NCI-H1417 treated with DMSO at 0.1 percent for 48 hours (cell line): Measurements from ENCODE around the gene RBMS2.

ENCODE experiments used
- DNase-seq: peaks from one replicate; lab custom pipeline; 2025; lab: John Stamatoyannopoulos, UW

The RBMS2 gene

GRCh38 chr12:56581418-56582145 lies 60.0 kb downstream of the RBMS2 start:
- DNase-seq: no peak

DNA sequence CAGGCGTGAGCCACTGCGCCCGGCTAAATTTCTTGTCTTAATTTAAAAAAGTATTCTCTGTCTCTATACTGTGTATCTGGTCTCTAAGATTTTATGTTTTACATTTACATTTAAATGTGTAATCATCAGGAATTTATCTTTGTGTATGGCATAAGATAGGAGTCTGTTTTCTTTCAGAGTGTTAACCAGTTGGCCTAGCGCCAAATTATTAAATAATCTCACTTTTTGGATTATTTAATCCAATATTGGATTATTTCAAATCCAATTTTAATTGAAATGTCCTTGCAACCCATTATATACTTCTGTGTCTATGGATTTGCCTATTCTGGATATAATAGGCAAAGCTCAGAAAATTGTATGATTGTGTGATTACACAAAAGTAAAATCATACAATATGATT lies 63.5 kb downstream of the RBMS2 start:
- no peak for DNase-seq

GRCh38 chr12:56589783-56590182 lies 68.2 kb downstream of the RBMS2 start:
- DNase-seq: no peak

DNA sequence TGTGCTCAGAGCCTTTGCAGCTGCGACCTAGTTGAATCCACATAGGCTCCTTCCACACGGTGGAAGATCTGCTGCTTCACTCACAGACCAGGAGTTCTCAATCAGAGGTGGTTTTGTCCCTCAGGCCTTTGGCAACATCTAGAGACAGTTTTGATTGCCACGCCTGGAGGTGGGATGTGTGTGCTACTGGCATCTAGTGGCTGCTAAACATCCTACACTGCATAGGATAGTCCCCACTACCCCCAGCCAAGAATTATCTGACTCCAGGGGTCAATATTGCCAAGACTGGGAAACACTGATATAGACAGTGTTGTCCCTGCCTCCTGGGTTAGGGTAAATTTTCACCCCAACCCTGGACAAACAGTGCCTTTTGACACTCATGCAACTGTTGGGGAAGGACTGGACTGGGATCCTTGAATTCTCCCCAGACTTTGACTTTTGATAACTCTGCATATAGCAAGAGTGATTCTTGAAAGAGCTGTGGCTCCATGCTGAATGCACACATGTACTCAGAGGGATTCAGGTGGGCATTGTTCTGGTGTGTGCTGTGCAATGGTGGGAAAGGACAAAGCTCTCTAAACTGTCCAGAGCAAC lies 68.7 kb downstream of the RBMS2 start:
- DNase-seq: no peak

DNA sequence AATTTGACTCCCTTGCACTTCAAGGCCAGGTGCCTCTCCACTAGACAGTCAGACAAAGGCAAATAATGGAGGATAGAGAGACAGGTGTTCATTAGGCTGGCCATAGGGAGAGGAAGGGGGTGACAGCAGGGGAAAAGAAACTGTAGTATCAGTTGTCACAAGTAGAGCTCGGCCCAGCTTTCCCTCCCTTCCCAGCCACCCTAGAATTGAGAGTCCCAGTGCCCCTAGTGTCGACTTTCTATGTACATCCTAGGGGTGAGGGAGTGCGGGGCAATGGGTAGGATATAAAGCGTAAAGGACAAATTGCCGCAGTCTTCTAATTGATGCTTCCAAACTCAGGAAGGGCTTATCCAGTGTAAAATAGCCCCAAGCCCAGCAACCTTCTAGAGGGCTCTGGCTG lies 69.5 kb downstream of the RBMS2 start:
- peak; percentile 46 for DNase-seq

- no peak for DNase-seq
Observed at GRCh38 chr12:56591961-56592360, 70.3 kb downstream of the RBMS2 start.

DNA sequence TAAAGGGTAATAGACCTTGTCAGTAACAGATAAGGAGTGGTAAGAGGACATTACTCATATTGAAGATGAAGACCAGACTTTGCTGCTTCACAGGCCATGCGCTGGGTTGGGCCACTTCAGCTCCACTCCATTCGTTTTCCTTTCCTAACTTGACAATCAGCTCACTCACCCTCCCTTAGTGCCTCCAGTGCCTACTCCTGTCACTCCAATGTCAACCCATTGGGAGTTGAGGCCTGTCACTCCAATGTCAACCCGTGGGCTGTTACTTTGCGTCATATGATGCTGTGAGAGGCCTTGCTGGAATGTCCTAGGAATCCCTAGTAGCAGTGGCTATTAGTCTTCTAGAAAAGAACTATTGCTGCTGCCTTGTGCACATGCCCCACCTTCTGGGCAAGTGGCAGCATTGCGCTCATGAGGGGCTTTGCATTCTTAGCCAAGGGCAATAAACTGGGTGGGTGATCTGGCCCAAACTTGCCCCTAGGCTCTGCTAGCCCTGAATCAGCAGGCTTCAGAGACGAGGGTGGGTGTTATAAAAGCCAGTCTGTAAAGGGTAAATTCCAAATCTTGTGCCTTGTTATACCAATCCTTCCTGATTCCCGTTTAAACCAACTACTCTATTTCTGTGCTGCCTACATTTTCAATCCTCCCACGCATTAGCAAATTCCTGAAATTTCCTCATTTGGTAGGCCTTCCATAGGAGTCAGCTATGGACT lies 72.4 kb downstream of the RBMS2 start:
- peak; percentile 6 for DNase-seq

GRCh38 chr12:56596815-56597214 lies 75.2 kb downstream of the RBMS2 start:
- DNase-seq: no peak

DNA sequence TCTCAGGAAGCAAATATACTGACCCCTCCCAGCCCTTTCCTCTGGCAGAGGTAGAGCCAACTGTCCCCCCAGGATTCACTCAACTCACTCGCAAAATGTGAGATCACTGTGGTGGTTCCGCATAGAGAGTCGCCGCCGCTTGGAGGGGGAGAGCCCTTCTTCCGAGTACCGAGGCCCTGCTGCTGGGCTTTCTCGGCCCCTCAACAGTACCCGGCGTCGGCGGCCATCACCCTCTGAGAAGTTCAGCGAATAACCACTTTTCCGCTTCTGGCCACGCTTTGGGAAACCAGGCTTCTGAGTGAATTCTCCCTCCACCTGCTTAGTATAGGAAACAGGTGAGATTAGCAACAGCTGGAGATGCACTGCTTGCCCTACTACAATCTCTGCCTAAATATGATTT lies 77.4 kb downstream of the RBMS2 start:
- DNase-seq: no peak

GRCh38 chr12:56599797-56600196 lies 78.2 kb downstream of the RBMS2 start:
- DNase-seq: no peak

DNA sequence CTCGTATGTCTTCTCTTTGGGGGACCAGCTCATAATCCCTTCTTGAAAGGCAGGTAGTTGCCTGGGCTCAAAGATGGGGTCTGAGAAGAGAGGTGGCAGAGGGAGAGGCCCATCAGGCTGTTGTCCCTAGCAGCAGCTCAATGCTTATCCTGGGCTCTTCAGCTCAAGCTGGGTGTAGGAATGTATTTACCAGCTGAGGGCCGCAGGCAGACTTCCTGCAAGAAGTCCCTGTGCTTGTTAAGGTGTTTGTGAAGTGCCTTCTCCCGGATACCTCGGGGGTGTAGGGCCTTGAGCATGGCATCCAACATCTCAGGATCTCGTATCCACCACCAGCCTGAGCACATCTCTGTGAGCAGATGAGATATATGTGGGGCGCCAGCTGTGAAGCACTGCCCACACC lies 79.1 kb downstream of the RBMS2 start:
- DNase-seq: no peak

GRCh38 chr12:56601503-56601902 lies 79.9 kb downstream of the RBMS2 start:
- no peak for DNase-seq

DNA sequence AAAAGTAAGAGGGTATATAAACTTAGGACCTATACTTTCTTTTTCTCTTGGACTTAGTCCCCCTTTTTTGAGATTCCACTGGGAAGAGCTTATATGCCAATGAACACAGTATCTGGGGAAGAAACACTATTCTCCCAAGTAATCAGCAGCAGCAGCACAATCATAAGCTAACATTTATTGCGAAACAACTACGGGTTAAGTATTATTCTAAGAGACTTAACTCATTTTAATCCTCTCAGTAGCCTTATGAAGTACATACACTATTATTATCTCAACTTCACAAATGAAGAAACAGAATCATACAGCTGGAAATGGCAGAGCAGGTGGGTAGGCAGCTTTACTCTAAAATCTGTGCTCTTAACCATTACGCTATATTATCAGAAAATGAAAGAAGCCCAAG lies 80.6 kb downstream of the RBMS2 start:
- DNase-seq: no peak

DNA sequence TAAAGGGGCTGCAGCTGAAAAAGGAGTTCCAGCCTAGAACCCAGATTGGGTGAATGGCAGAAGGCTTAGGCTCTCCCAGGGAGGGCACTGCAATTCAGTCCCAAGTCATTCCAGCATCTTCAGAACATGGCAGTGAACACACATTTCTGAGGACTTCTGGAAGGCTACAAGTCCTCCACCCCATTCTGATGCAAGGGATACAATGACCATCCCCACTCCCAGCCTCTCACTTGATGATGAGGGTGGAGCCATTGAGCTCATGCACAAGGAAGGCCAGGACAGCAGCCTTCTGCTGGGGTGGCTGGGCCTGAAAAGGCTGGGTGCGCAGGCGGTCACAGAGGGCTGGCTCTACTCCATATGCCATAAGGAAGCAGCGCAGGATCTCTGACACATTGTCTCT lies 82.7 kb downstream of the RBMS2 start:
- no peak for DNase-seq

DNA sequence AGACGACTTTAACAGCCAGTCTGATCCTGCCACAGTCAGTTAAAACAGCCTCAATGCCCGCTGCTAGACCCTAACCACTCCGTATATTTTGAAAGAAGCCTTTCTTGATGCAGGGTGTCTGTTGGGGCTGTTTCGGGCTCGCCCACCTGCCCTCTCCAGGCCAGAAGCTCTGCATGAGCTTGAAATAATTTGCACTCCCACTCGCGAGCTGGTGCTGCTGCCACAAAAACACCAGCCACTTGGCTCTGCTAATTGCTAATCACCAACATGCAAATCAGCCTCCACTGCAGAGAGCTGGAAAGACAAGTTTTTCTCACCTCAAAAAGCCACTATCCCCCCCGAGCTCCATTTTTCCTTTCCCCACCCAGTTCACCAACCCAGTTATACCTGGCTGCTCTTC lies 93.0 kb downstream of the RBMS2 start:
- DNase-seq: no peak

DNA sequence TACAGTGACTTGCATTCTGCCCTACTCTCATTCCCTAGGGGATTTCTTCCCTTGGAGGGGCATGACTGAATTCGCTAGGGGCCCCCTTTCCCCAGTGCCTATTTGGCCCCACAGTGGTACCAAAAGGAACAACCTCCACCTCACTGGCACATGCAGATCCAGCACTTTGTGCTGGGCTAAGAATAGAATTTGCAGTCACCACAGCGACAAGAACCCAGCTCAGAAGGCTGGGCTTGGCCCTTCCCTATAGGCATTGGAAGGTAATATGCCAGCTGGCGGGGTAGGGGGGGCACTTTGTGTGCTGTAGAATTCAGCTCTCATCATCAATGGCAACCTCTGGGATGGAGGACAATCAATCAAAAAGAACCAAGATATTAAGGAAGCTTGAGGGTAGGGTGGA lies 94.6 kb downstream of the RBMS2 start:
- DNase-seq: no peak

DNA sequence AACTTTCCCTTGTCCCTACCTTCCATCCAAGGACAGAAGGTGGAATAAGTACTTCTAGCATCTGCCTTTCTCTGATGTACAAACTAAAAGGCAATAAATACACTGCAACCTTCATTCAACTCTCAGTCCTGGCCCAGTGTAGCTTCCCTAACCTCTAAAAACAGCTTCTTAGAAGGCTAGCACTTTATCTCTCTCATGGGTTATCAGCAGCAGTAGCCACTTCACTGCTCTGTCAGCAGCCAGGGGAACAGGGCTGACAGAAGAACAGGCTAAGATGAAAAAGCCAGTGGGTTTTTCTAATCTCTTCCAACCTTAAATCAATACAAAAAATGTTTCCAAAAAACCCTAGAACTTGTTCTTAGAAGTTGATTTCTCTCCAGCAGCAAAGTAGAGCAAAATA lies 95.3 kb downstream of the RBMS2 start:
- no peak for DNase-seq

GRCh38 chr12:56622535-56622934 lies 100.9 kb downstream of the RBMS2 start:
- no peak for DNase-seq

DNA sequence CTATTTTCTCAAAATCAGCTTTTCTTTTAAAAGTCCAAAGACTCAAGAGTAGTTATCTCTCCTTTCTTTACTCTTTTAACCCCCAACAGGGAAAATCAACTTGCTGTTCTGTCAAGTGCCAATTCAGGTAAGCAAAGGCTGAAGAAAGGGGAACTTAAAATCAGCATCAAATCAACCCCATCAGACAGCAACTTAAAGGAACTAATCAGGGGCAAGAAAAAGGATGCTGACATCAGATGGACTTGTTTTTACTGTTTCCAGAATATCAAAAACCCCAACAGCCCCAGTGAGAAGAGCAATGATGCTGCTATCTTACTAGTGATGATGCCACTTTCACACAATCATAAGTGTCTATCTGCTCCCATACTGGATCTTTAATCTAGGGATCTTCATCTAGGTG lies 105.1 kb downstream of the RBMS2 start:
- DNase-seq: no peak

DNA sequence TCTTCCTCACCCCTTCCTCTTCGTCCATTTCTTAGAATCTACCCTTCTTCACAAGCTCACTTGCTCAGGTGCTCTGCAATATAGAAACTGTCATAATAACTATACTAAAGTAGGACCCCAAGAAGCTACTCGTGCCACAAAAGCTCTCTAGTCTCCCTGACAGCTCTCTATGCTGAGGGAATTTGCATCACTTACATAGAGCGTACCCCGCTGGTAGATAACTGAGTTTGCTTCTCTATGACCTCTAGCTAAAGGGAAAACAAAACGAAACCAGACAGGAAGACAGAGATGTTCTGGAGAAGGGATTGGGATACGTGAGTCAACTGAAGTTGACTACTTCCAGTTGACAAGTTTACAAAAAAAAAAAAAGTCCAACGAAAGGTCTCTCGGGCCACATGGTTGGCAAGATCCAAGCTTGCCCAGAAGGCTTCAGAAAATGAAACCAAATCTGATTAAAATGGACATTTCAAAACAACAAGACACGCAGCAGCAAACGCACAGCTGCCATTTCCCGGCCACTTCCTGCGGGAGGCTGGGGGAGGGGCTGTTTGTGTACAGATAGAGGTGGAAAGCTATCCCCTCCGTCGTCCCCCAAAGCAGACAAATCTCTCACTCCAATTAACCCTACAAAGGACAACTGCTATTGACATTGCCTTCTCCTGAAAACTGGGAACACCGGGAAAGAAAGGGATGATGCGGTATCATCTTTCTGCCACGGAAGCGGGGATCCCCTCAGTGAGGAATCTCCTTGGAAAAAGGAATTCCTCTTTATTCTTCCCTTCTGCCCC lies 107.2 kb downstream of the RBMS2 start:
- no peak for DNase-seq

DNA sequence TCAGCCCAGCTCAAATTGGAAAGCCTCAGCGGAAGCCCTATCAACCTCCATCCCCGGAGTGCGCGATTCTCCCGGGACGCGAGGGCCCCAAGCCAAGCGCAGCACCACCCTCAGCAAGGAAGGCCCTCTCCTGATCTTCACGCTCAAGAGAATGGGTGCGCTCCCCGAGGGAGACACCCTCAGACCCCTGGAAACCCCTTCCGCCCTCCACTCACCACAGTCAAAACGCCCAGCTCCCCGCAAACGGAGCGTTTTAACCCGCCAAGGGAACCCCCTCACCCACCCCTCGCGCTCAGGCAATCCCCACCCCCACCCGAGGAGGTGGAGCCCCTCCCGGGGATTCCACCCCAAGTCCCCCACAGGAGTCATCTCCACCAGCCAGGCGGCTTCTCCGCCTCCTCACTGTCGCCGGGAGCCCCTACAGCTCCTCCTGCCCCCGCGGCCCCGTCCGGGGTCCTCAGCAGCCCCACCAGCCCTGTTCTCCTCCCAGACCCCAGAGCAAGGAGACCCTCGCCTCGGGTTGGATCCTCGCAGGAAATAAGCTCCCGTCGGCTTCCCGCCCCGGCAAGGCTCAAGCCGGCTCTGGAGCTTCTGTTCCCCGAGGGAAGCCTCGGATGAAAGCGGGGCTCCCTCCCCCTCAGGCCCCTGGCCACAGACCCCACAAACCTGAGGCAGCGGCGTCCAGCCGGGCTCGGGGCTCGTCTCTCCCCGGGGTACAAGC lies 108.0 kb downstream of the RBMS2 start:
- no peak for DNase-seq

GRCh38 chr12:56630180-56630632 lies 108.6 kb downstream of the RBMS2 start, which contains the start of gene BAZ2A:
Gene BAZ2A (minus strand): TSS chr12:56630326. CDS start chr12:56617530, 12,796 bp downstream.
- peak; percentile 5 for DNase-seq
